Measurements from ENCODE around the gene MSH2. TPM values are rescaled to one million over a fixed set of nuclear protein-coding genes. Genes with fewer than 3 reads are reported as not detected.

MSH2 gene
- total RNA-seq, 1 experiment from 2014 or later, result 55.3 TPM

GRCh38 chr2:47460766-47461165 lies 57.8 kb downstream of the MSH2 start:
- intact Hi-C loops (cut with micrococcal nuclease; ENCODE audit: unreplicated experiment), result no loop called here
- no peak overlapping the region for H3K27ac Mint-ChIP-seq (ENCODE audit: unreplicated experiment)

DNA sequence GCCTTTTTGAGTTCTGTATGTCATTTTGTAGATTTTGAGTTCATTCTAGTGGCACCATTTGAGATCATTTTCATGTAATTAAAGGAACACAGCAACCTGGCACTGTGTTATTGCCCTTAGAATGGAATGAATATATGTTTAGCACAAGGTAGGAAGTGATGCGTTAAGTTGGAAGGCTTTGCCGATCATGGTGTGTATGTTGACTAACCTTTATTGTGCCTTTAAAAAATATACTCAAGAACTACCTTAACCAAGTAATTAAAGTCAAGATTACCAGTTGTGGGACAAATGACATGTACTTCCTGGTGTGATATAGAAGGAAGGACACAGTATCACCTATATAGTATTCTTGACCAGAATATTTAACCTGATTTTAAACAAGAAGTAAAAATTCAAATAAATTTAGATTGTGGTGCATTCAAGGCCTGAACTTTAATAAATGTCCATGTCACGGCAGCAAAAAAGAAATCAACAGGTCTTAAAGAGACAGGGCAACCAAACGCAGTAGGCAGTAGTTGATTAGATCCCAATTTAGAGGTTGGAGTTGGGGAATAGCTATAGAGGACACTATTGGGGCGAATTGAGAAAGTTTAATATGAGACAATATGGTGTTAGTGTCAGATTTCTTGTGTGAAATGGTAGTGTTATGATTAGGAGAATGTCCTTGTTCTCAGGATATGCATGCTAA lies 68.6 kb downstream of the MSH2 start:
- Mint-ChIP-seq H3K27ac (ENCODE audit: unreplicated experiment) (no peak overlapping the region), H3K4me1 (ENCODE audit: low read depth, unreplicated experiment) (no peaks in the 10 kb centered on the region), H3K9me3 (ENCODE audit: low read depth, unreplicated experiment) (no peaks in the 10 kb centered on the region), H3K36me3 (ENCODE audit: insufficient read depth, unreplicated experiment) (peaks cover 25% of the 10 kb centered on the region), H3K4me3 (ENCODE audit: low read depth, unreplicated experiment) (no peak overlapping the region), H3K27me3 (ENCODE audit: unreplicated experiment) (no peaks in the 10 kb centered on the region)
- BruUV-seq (replicated peaks), result no TSS peak
- intact Hi-C loops (cut with micrococcal nuclease; ENCODE audit: unreplicated experiment), result no loop called here
- TF ChIP-seq, protein P1, sequence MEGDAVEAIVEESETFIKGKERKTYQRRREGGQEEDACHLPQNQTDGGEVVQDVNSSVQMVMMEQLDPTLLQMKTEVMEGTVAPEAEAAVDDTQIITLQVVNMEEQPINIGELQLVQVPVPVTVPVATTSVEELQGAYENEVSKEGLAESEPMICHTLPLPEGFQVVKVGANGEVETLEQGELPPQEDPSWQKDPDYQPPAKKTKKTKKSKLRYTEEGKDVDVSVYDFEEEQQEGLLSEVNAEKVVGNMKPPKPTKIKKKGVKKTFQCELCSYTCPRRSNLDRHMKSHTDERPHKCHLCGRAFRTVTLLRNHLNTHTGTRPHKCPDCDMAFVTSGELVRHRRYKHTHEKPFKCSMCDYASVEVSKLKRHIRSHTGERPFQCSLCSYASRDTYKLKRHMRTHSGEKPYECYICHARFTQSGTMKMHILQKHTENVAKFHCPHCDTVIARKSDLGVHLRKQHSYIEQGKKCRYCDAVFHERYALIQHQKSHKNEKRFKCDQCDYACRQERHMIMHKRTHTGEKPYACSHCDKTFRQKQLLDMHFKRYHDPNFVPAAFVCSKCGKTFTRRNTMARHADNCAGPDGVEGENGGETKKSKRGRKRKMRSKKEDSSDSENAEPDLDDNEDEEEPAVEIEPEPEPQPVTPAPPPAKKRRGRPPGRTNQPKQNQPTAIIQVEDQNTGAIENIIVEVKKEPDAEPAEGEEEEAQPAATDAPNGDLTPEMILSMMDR (IDR thresholded peaks at IDR 0.05; ENCODE audit: unreplicated experiment), result no peak
- CTCF ChIA-PET, result interaction anchor here (0.6 kb wide), 1 partner anchor 11 kb away, joined by 4 read pairs; no protein-coding TSS in a partner anchor
- no peak for DNase-seq

More at GRCh38 chr2:47460766-47461165, 57.8 kb downstream of the MSH2 start:
- Mint-ChIP-seq H3K4me3 (ENCODE audit: low read depth, unreplicated experiment) (no peak overlapping the region), H3K4me1 (ENCODE audit: low read depth, unreplicated experiment) (peaks cover 15% of the 10 kb centered on the region), H3K27me3 (ENCODE audit: unreplicated experiment) (no peaks in the 10 kb centered on the region), H3K9me3 (ENCODE audit: low read depth, unreplicated experiment) (peaks cover 3% of the 10 kb centered on the region), H3K36me3 (ENCODE audit: insufficient read depth, unreplicated experiment) (peaks cover 21% of the 10 kb centered on the region)
- TF ChIP-seq, protein P1 (IDR thresholded peaks at IDR 0.05; ENCODE audit: unreplicated experiment), result no peak
- CTCF ChIA-PET, result interaction anchor here (0.7 to 1.0 kb wide), 2 partner anchors 11 to 307 kb away, joined by 4 read pairs; no protein-coding TSS in a partner anchor
- no peak for DNase-seq
- no TSS peak for BruUV-seq (replicated peaks)

GRCh38 chr2:47479863-47480262 lies 76.9 kb downstream of the MSH2 start:
- TF ChIP-seq, protein P1 (IDR thresholded peaks at IDR 0.05; ENCODE audit: unreplicated experiment), result no peak
- no peaks in the 10 kb centered on the region for H3K9me3 Mint-ChIP-seq (ENCODE audit: low read depth, unreplicated experiment)
- H3K4me3 Mint-ChIP-seq (ENCODE audit: low read depth, unreplicated experiment), result no peak overlapping the region
- H3K36me3 Mint-ChIP-seq (ENCODE audit: insufficient read depth, unreplicated experiment), result peaks cover 10% of the 10 kb centered on the region
- intact Hi-C loops (cut with micrococcal nuclease; ENCODE audit: unreplicated experiment), result loop anchor here (10.0 kb wide), 2 partner anchors 285 to 625 kb away; no protein-coding TSS in a partner anchor
- BruUV-seq (replicated peaks), result no TSS peak
- no peaks in the 10 kb centered on the region for H3K4me1 Mint-ChIP-seq (ENCODE audit: low read depth, unreplicated experiment)
- H3K27ac Mint-ChIP-seq (ENCODE audit: unreplicated experiment), result no peak overlapping the region
- H3K27me3 Mint-ChIP-seq (ENCODE audit: unreplicated experiment), result no peaks in the 10 kb centered on the region
- no peak for DNase-seq
- CTCF ChIA-PET, result interaction anchor here (0.5 kb wide), 1 partner anchor 200 kb away, joined by 4 read pairs; no protein-coding TSS in a partner anchor

DNA sequence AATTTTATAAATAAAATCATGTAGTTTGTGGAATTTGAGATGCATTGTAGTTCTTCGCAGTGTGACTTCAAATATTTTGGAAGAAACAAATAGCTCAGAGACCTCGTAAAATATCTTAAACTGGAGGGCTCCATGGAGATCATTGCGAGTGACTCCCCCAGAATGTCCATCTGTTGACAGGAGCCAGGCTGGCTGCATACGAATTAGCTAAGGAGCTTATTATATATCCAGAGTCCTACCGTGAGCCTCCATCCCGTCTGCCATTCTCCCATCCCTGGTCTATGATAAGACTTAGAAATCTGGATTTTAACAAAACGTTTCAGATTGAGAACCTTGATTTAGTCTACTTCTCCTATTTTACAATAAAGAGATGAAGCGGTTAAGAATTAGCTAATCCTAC lies 80.2 kb downstream of the MSH2 start:
- CTCF ChIA-PET, result interaction anchor here (0.6 kb wide), 1 partner anchor 230 kb away, joined by 7 read pairs; no protein-coding TSS in a partner anchor
- intact Hi-C loops (cut with micrococcal nuclease; ENCODE audit: unreplicated experiment), result loop anchor here (10.0 kb wide), 2 partner anchors 282 to 622 kb away; no protein-coding TSS in a partner anchor
- DNase-seq, result no peak
- no TSS peak for BruUV-seq (replicated peaks)
- Mint-ChIP-seq H3K4me1 (ENCODE audit: low read depth, unreplicated experiment) (peaks cover 7% of the 10 kb centered on the region), H3K27me3 (ENCODE audit: unreplicated experiment) (no peaks in the 10 kb centered on the region), H3K9me3 (ENCODE audit: low read depth, unreplicated experiment) (no peaks in the 10 kb centered on the region), H3K4me3 (ENCODE audit: low read depth, unreplicated experiment) (no peak overlapping the region), H3K27ac (ENCODE audit: unreplicated experiment) (no peak overlapping the region), H3K36me3 (ENCODE audit: insufficient read depth, unreplicated experiment) (peaks cover 16% of the 10 kb centered on the region)
- TF ChIP-seq, protein P1 (IDR thresholded peaks at IDR 0.05; ENCODE audit: unreplicated experiment), result no peak

Measured in Calu3 (cell line).